ENCODE results near the gene WDTC1. TPM values are rescaled to one million over a fixed set of nuclear protein-coding genes. Genes with fewer than 3 reads are reported as not detected.
A peak's percentile ranks its signal among the peaks of the same experiment; 100 is the strongest.

Gene WDTC1
- total RNA-seq, 1 experiment from 2014 or later, result 10.3 TPM

DNA sequence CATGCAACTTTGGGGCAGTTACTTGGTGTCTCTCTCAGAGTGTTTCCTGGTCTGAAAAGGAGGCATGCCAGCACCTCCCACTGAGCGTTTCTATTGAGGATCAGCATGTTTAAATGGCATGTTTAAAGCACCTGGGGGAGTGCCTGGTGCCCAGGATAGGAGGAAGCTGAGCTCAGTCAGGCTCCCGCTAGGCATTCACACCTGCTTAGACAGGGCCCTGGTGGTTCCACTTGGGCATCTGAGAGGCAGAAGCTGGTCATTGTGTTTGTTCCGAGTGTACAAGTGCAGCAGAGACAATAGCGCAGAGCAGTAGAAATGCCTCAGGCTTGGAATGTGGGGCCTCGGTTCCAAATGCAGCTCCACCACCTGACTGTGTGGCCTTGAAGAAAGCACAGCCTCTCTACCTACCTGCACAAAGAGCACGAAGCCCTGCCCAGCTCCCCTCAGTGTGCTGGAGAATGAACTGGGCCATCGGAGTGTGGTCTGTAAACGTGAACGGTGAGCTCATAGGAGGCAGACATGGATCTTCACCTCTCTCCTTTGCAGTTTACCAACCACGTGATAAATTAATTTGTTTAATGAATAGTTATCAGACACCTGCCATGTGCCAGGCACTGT, 67.3 kb downstream of the WDTC1 start:
- no peak for DNase-seq (ENCODE audit: low spot score)

- DNase-seq (ENCODE audit: low spot score), result no peak
These were observed 68.2 kb downstream of the WDTC1 start for GRCh38 chr1:27302612-27303011.

GRCh38 chr1:27303509-27303908, 69.1 kb downstream of the WDTC1 start:
- DNase-seq (ENCODE audit: low spot score), result no peak

DNA sequence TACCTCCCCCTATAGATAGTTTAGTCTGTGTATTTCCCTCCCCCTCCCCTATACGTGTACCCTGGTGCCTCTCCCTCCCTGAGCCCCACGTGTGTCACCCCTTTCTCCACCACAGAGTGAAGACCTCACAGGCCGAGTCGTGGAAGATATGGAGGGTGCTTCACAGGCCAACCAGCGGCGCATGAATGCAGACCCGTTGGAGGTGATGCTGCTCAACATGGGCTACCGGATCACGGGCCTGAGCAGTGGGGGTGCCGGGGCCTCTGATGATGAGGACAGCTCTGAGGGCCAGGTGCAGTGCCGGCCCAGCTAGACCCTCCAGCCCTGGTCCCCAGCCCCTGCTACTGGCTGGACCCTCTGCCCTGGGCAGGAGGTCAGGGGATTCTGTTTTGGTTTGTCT, 71.6 kb downstream of the WDTC1 start:
- DNase-seq (ENCODE audit: low spot score), result no peak

GRCh38 chr1:27306892-27307761, 72.7 kb downstream of the WDTC1 start:
- no peak for DNase-seq (ENCODE audit: low spot score)

DNA sequence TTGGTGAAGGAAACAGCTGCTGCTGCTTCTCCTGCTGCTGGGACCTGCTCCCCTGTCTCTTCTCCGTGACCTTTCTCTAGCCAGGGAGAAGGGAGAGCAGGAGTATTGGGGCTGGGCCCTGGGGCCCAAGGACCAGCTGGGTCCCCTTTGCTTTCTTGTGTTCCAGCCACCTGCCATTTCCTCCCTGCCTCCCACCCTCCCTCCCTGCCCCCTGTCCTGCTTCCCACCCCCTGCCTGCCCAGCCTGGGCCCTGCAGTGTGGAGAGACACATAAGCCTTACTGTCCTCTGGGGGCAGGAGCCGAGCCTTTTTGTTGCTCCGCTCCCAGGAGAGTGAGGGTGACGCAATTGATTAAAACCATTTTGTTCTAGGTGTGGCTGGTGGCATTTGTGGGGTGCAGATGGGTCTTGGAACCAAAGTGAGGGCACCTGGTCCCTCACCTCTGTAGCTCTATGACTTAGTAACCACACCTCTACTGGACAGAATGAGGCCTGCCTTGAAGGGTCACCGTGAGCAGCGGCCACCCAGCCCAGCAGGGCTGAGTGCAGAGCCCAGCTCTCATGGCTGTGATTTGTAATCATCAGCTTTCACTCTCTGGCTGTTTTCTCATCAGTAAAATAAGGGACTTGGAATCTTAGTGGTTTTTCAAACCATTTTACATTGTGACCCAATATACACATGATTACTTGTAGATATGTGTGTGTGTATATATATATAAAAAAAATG, 73.6 kb downstream of the WDTC1 start:
- no peak for DNase-seq (ENCODE audit: low spot score)

DNA sequence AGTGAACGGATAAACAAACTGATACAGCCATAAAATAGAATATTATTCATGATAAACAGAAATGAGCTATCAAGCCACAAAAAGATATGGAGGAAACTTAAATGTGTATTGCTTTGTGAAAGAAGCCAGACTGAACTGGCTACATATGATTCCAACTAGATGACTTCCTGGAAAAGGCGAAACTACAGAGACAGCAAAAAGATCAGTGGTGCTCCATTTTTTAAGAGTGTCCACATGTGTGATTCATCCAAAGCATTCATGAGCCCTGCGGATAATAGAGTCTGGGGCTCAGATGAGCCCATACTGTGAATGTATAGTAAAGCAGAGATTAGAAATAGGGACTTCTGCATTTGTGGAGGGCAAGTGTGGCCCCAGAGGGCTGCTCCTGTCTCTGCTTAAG, 79.7 kb downstream of the WDTC1 start:
- DNase-seq (ENCODE audit: low spot score), result no peak

GRCh38 chr1:27314737-27315136, 80.3 kb downstream of the WDTC1 start:
- DNase-seq (ENCODE audit: low spot score), result no peak

DNA sequence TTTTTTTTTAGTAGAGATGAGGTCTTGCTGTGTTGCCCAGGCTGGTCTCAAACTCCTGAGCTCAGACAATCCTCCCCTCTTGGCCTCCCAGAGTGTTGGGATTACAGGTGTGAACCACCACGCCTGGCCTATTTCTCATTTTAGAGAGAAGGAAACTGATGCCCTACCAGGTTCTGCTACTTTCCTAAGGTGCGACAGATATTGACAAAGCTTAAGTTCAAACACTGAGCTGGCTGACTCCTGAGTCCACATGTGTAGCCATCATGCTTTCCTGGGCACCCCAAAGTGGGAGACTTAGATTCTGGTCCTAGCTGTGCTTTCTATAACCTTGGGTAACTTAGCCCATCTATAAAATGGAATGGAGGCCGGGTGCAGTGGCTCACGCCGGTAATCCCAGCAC, 82.4 kb downstream of the WDTC1 start:
- no peak for DNase-seq (ENCODE audit: low spot score)

- DNase-seq (ENCODE audit: low spot score), result no peak
These were observed 83.7 kb downstream of the WDTC1 start for GRCh38 chr1:27318136-27318535.

- no peak for DNase-seq (ENCODE audit: low spot score)
These were observed 84.2 kb downstream of the WDTC1 start for GRCh38 chr1:27318596-27318995.

DNA sequence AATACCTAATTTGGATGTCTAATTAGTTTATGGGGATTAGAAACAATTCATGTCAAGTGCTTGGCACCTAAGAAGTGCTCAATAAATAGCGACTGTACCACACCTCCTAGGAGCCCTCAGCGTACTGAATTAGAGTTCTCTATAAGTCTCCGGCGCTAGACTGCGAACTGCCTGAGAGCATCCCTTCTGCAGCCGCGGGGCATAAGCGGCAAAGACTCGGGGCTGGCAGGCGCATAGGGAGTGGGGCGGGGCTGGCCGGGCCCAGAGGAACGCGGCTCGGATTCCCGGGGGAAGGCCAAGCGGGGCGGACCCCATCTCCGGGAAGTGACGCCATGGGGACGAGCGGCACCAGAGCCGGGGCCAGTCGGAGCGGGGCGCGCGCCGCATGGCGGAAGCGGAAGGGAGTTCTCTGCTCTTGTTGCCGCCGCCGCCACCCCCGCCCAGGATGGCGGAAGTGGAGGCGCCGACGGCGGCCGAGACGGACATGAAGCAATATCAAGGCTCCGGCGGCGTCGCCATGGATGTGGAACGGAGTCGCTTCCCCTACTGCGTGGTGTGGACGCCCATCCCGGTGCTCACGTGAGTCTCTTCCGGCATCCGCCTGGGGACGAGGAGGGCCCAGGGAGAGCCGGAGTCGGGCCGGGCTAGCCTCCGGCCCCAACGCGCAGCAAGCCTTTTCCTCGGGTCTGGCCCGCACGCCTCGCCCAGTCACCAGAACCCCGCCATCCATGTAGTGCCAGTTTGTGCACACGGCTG, 87.6 kb downstream of the WDTC1 start, which contains the start of gene TMEM222:
Gene TMEM222, plus strand, starts transcription at position 351 of the 756 bp plus-strand sequence. Its CDS starts 35 bp downstream, at position 386.
- peak; percentile 95 for DNase-seq (ENCODE audit: low spot score)

GRCh38 chr1:27322569-27323240, 88.3 kb downstream of the WDTC1 start:
- no peak for DNase-seq (ENCODE audit: low spot score)

DNA sequence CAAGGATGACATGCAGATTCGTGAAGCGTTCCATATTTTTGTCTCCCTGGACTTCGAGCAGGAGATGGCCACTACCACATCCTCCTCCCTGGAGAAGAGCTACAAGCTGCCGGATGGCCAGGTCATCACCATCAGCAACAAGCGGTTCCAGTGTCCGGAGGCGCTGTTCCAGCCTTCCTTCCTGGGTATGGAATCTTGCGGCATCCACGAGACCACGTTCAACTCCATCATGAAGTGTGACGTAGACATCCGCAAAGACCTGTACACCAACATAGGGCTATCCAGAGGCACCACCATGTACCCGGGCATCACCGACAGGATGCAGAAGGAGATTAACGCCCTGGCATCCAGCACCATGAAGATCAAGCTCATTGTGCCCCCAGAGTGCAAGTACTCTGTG, 90.9 kb downstream of the WDTC1 start:
- no peak for DNase-seq (ENCODE audit: low spot score)

GRCh38 chr1:27327964-27328363, 93.5 kb downstream of the WDTC1 start:
- DNase-seq (ENCODE audit: low spot score), result no peak

DNA sequence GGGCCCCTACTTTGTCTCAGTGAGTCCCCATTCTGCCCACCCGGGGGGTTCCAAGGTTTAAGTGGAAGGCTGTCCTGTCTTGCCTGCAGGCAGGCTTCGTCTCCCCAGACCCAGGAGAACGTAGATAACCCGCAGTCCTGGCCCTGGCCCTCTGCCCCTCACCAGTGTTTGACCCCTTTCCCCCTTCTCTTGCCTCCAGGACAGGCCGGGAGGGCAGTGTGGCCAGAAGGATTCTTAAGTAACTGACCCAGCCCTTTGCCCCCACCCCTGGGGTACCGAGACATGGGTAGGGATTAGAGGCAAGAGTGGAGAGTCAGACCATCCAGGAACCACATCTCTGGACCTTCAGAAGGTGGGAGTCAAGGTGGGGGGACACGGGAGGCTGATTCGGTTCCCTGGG, 96.4 kb downstream of the WDTC1 start:
- no peak for DNase-seq (ENCODE audit: low spot score)

- DNase-seq (ENCODE audit: low spot score), result no peak
These were observed 97.0 kb downstream of the WDTC1 start for GRCh38 chr1:27331426-27331825.

DNA sequence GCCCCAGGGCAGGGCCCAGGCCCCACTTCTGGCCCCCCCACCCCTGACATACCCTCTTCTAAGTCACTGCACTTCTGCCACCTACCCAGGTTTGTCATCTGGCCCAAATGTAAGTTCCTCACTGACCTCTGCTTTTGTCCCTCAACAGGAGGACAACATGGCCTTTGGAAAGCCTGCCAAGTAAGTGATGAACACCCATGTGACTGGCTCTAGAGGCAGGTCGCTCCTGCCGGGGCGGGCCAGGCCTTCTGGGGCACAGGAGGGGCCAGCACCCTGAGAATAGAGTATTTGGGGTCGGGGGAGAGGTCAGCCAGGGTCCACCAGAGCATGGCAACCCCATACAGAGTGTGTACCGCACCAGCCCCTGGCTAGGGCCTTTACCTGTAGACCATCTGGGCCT, 97.5 kb downstream of the WDTC1 start:
- DNase-seq (ENCODE audit: low spot score), result no peak

DNA sequence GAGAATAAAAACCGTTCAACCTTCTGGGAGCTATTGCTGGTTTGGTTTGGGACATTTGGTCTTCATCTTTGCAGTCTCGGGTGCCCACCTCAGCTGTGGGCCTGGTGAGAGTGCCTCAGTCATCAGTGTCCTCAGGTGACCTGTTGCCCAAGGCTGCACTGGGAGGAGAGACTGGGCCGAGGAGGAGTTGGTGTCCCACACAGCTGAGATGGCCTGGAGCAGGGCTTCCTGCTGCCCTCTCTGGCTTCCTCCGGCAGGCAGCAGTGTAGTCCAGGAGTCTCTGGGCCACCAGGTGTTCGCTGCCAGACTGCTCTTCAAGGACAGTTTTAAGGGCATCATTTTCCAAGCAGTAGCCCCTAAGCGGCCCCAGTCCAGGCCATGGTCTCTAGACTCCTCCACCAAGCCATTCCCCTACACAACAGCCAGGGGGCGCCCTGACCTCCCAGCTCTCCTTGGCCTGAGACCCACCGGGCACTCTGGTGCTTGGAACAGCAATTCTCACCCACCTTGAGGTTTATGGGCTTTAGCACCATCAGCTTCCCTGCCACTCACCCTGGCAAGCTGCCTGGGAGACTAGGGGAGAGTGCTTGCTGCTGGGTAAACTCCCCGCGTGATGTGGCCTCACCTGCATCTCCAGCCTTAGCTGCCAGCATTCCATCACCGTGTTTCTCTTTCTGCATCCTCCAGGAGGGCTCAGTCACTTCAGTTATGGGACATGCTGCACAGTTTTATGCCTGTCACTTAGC, 98.3 kb downstream of the WDTC1 start:
- DNase-seq (ENCODE audit: low spot score), result no peak

DNA sequence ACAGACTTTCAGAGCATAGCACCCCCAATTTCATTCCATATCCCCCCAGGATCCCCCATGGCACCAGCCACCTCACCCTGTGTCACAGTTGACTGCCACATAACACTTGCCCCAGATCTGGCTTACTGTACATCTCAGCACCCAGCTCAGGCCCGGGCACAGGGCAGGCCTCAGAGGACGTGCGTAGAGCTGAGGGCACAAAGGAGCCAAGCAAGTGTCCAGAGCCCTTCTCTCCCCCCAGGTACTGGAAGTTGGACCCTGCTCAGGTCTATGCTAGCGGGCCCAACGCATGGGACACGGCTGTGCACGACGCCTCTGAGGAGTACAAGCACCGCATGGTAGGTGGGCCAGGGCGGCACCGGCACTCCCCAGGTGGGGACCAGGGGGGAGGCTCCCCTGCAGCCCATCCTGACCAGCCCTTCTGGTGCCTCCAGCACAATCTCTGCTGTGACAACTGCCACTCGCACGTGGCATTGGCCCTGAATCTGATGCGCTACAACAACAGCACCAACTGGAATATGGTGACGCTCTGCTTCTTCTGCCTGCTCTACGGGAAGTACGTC, 99.4 kb downstream of the WDTC1 start:
- no peak for DNase-seq (ENCODE audit: low spot score)

All from H4 (cell line).